HG03095 (cell line): ENCODE measurements around the gene ACSM2B.
"Not testable (repeated sequence)": the region's sequence is repeated elsewhere in the genome, so short reads cannot be mapped to it uniquely, and the experiment has no call there.

Source experiments
- ATAC-seq: cut with Tn5 transposase; IDR thresholded peaks from one replicate; pipeline ENCODE4 v1.9.1; 2021; ENCODE audit warnings: moderate library complexity; ENCODE audit not compliant: unreplicated experiment

The ACSM2B gene

DNA sequence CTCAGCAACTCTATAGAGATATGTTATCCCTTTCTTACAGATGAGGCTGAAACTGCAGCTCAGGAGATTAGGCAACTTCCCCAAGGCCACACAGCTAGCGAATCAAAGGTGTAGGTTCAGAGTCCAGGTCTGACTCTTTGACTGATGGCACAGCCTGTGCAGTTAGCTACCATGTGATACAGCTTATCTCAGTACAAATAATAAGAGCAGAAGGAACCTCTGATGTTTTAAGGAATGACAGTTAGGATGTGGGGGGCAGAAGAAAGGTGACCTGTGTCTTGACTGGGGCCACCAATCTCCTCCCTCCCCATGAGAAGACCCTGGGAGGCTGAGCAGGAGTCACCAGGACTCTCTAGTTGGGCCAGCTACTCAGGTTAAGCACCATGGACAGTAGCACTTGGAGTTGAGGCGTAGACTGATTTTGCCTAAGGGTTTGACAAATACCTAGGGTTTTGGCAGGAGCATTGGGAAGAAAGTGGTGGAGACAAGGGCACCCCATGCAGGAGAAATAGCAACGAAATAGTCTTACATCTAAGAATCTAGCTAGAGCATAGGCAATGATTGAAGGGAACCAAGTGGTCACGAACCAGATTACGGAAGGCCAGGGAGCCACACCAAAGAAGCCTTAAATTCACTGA is 22.8 kb upstream of the ACSM2B start:
- no peak for ATAC-seq

DNA sequence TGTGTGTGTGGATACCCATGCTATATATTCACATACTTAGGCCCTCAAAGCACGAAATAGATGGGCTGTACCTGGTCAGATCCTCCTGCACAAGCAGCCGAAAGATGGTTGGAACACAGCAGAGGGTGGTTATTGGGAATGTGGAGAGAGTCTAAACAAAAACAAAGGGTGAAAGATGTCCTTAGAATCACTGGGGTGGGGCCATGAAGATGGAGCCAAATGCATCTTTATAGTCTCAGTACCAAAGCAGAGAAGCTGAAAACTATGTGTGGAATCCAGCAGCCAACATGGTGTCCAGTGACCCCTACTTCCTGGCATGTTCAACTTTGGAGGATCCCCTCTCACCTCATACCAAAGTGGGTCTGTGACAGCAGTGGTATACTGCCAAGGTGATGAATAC is 19.5 kb upstream of the ACSM2B start:
- not testable (repeated sequence) for ATAC-seq

DNA sequence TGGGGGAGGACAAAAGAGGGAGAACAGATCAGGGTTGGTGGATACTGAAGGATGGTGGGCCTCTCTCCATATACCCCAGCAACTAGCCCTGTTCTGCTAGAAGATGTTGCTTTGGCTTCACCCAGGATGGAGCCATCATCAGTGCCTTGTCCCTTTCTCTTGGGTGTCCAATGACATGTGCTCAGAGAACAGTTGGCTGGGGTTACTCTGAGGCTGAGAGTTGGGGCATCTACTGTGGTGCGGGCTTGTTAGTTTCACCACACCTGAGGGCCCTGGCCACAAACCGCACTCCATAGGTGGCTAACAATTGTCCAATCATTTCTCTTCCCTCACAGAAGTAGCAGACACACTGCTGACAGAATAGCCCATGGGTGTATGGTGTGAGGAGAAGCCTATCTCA is 18.9 kb upstream of the ACSM2B start:
- ATAC-seq: not testable (repeated sequence)

DNA sequence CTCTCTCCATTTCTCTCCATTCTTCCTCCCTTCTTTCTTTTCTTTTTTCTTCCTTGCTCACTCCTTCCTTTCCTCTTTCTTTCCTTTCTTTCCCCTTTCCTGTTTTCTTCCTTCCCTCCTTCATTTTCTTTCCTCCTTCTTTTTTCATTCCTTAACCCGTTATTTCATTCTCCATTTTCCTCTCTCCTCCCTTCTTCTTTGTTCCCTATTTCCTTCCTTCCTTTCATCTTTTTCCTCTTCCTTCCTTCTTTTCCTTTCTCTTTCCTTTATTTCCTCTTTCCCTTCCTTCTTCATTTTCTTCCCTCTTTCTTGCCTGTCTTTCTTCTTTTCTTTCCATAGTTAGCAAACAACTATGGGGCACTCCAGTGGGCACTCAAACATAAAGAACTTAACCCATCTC is 16.6 kb upstream of the ACSM2B start:
- not testable (repeated sequence) for ATAC-seq

DNA sequence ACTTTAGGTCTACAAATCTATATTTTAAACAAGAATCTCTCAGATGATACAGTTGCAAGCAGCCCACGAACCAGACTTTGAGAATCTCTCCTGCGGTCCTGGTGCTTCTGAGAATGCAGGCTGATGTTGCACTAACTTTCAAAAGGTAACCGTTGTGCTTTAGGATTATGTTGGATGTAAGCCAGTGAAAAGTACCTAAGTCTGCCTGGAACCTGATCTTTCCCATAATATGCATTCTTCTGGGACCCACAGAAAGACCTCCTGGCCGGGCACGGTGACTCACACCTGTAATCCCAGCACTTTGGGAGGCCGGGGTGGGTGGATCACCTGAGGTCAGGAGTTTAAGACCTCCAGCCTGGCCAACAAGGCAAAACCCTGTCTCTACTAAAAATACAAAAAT is 13.3 kb upstream of the ACSM2B start:
- ATAC-seq: not testable (repeated sequence)

DNA sequence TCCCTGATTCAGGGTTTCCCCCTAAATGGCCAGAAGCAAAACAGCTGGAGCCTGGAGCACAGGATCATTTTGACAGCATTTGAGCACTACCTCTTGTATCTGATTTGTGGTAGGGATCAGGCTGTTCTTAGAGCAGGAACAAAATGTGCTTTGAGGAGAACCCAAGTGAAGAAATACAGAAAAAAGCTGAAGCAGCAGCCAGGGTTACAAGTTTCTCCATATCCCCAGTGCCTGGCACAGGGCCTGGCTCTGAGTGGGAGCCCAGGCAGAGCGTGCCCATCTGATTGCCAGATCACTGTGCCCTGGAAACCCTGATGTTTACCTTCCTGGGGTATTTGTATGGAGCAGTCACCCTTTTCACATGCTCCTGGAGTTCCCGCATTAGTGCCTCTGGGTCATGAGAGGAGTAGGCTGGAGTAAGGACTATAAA is 11.5 kb upstream of the ACSM2B start:
- not testable (repeated sequence) for ATAC-seq

DNA sequence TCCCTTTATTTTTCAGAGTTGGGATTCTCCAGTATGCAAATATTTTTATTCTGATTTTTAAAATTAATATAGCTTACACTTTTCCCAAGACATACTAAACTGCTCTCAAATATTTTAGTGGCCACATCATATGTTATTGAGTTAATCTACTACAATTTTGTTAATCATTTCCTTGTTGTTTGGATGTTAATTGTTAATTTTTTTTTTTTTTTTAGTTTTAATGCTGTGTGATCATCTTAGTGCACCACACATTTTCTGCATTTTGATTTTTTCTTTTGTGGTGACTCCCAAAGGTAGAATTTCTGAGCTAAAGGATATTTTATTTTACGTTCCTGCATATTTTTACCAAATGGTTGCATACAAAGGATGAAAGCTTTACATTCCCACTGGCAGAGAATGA is 10.5 kb upstream of the ACSM2B start:
- ATAC-seq: not testable (repeated sequence)

DNA sequence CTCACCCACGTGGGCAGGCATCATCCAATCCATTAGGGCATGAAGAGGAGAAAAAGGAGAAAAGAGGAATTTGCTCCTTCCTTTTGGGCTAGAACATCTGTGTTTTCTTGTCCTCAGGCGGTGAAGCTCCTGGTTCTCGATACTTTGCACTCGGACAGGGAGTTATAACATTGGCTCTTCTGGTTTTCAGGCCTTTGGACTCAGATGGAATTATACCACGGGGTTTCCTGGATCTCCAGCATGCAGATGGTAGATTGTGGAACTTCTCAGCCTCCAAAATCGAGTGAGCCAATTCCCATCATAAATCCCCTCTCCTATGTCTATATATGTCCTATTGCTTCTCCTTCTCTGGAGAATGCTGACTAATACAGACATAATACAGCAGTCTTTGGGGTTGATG is 9.9 kb upstream of the ACSM2B start:
- ATAC-seq: not testable (repeated sequence)

DNA sequence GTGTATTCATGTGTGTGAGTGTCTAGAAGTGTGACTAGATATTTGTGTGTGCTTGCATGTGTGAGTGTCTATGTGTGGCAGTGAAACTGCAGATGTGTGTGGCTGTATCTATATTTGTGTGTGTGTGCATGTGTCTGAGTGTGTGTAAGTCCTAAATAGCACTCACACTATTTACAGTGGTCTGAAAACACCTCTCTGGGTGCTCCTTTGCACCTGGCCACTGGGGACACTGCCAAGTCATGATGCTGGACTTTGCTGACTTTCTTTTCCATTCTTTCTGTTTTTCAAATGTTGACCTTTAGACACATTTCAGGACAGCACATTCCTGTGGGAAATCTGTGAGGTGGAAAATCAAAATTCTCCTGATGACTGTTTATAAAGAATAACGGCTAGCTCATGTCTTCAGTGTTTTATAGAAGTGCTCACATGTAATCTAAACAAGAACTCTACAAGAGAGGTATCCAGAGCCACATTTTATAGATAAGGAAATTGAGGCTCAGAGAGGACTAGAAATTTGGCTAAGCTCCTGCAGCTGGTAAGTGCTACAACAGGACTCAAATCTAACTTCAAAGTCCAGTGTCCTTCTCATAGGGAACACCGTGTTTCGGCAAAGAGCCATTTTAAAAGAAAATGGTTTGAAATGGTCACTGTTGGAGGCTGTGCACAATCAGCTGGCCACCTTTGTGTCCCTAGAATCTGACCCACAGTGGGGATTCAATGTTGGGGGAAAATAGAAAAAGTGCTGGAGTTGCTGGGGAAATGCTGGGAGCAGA is 4.5 kb upstream of the ACSM2B start:
- ATAC-seq: not testable (repeated sequence)

DNA sequence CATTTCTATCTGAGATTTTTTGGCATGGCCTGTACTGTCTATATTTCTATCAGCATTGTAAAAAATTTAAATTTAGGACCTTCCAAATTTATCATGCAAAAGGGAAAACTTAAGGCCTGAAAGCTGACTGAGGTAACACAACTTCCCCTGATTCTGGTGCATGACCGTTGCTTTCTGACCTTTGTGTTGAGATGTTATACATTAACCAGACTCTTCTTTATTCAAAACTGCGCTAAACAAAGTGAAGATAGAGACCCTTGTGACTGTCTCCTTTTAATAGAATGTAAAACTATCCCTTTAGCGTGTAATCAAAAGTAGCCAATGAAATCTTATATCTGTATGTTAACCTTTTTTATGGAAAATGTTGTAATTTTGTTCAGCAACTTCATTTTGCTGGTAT is 1.9 kb upstream of the ACSM2B start:
- ATAC-seq: not testable (repeated sequence)

DNA sequence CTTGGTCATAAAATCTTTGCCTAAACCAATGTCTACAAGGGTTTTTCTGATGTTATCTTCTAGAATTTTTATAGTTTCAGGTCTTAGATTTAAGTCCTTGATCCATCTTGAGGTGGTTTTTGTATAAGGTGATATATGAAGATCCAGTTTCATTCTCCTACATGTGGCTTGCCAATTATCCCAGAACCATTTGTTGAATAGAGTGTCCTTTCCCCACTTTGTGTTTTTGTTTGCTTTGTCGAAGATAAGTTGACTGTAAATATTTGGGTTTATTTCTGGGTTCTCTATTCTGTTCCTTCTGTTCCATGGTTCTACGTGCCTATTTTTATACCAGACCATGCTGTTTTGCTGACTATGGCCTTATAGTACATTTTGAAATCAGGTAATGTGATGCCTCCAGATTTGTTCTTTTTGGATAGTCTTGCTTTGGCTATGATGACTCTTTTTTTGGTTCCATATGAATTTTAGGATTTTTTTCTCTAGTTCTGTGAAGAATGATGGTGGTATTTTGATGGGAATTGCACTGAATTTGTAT is 7.0 kb downstream of the ACSM2B start:
- not testable (repeated sequence) for ATAC-seq

DNA sequence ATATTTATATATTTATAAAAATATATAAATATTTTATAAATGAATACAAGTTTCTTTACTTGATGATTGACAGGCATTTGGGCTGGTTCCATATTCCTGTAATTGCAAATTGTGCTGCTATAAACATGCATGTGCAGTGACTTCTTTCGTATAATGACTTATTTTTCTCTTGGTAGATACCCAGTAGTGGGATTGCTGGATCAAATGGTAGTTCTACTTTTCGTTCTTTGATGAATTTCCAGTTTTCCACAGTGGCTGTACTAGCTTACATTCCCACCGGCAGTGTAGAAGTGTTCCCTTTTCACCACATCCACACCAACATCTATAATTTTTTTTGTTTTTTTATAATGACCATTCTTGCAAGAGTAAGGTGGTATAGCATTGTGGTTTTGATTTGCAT is 7.8 kb downstream of the ACSM2B start:
- no peak for ATAC-seq

DNA sequence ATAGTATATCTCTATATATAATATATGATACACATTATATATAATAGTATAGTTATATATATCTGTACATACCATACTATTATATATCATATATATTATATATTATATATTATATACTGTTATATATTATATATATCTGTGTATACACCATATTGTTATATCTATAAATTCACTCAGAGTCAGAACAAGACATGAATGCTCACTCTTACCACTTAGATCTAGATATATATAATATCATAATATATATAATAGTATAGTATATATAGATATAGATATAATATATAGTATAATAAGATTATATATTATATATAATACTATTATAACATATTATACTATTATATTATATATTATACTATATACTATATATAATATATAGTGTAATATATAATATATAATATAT is 9.3 kb downstream of the ACSM2B start:
- no peak for ATAC-seq

DNA sequence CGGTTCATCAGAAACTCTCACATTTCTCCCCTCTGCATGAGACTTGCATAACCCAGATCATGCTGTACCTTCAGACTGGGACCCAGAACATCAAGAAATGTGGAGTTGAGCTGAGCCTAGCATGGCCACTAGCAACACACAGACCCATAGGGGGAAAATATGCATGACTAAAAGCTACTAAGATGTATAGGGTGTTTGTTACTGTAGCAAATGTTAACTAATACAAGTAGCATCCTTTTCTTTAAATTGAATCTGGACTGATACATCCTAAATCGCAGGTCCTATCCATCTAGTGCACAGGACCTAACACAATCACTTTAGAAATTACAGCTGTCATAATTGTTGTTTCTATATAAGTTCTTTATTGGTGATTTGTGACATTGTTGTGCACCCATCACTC is 10.8 kb downstream of the ACSM2B start:
- ATAC-seq: not testable (repeated sequence)

DNA sequence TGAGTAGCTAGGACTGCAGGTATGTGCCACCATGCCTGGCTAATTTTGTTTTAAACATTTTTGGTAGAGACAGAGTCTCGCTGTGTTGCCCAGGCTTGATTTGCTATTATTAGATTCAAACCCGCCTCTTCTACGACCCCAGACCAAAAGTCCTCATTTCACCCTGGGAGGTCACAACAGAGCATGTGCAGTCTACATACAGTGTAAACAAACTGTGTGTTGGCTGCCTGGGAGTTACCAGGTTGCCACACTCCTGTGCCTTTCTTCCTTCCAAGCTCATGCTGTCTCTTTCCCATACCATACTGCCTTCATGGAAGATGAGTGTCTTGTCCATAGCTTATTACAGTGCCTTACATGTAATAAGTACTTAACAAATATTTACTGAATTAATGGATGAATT is 11.9 kb downstream of the ACSM2B start:
- ATAC-seq: not testable (repeated sequence)

DNA sequence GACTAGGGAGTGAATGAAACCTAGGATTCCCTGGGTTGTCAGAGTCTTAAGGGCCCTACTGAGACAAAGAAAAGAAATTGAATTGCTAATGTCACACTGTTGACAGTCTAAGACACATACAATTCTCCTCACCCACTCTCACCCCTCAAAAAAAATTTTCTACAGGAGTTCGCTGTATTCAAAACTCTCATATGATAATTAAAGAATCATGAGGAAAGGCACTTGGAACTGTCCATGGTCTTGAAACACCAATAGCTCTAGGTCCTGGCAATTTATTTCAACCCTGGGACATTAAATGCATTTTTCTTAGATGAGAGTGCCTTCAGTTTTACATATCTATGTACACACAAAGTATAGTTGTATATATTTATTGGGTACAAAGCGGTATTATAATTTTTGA is 20.5 kb downstream of the ACSM2B start:
- ATAC-seq: not testable (repeated sequence)

DNA sequence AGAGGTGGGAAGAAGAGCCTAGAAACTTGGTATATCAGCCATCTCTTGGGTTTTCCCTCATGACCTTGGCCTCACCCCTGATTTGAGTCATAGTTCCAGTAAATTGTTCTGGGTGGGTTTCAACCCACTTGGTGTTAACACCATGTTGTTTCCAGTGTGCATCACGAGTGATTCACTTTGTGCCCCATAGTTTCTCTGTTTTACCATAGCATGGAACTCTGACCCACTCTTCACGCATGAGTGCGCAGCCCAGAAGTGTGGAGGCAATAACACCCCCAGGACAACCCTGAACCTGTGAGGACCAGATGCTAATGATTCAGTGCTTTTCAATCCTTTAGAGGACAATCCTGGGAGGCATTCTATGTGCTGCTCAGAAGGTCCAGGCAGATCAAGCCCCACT is 21.5 kb downstream of the ACSM2B start:
- not testable (repeated sequence) for ATAC-seq

DNA sequence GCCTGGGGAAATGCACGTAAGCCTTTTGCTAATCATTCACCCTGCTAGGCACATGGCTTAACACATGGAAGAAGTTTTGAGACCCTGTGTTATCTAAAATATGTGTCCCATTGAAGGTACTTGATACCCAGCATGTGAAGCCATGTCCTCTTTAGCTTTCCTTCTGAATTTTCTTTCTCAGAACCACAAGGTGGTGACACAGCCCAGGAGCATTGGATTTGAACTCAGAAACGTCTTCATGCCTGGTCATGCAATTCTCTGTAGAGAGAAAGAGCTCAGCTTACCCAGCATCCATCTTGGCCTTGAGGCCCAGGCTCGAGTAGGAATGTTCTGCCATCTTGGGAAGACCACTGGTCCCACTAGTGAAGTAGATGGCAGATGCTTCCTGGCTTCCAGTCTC is 22.7 kb downstream of the ACSM2B start:
- not testable (repeated sequence) for ATAC-seq

DNA sequence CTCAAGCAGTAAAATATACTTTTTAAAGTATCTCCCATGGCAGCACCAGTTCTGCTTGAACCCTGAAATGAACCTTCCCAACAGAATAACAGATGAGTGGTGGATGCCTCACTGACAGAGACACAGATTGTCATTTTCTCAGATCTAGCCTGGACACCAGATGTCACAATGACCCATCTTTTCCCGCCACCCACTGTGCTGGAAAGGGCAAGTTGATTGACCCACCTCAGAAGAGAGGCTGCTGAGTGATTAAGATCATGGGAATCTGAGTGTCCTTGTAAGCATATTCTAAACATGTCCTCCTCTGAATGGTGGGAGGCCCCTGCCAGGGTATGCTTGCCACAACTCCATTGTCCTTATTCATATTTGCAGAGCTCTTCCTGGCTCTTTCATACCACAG is 29.2 kb downstream of the ACSM2B start:
- not testable (repeated sequence) for ATAC-seq

DNA sequence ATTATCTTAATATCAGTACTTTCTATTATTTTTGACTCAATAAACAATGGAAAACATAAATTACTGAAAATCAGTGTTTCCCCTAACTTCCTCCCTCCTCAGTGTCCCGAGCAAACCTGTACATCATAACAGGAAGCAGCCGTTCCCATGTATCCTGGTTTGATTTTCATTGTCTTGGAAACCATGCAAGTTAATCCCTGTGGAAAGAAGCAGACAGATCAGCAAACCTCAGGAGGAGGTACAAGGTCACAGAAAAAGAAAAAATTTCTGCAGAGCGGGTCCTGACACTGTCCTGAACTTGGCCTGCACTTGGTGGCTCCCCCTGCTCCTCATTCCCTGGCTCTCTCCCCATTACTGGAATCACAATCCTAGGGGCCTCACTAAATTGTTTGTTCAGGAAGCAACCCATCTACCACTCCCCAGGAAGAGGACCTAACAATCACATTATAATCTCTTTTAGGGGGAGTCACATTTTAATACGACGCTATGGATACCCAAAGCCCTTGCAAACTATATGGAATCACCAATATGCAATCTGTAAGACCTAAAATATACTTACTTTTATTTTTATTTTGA is 29.8 kb downstream of the ACSM2B start:
- ATAC-seq: not testable (repeated sequence)

DNA sequence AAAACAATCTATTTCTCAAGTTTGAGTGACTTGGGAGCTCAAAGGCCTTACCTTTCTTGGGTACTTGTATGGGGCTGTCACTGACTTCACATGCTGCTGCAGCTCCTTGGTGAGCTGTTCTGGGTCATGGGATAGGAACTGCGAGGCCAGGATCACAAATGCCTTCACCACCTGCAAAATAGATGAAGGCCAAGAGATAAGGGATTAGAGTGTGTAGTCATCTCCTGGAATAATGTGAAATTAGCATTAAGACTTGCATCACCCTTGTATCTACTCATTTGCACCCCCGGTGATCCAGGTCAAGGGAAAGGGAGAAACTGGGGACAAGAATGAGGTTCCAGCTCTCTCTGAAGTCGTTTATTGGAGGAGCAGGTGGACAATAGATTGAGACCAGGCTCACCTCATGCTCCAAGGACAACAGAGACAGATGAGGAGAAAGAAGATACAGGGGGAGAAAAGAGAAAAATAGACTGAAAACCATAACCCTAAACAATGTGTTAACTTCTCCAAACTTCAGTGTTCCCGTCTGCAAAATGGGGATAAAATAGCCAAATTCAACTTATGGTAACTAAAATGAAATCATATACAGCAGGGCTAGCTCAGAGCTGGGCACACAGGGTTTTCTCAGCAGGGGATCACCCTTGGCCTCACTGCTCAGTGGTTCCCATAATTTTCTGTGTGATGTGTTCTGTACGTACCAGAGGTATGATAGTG is 35.4 kb downstream of the ACSM2B start:
- ATAC-seq: not testable (repeated sequence)
